ENCODE data around the gene TOLLIP.
"Not testable (repeated sequence)": the region's sequence is repeated elsewhere in the genome, so short reads cannot be mapped to it uniquely, and the experiment has no call there.

TOLLIP gene

DNA sequence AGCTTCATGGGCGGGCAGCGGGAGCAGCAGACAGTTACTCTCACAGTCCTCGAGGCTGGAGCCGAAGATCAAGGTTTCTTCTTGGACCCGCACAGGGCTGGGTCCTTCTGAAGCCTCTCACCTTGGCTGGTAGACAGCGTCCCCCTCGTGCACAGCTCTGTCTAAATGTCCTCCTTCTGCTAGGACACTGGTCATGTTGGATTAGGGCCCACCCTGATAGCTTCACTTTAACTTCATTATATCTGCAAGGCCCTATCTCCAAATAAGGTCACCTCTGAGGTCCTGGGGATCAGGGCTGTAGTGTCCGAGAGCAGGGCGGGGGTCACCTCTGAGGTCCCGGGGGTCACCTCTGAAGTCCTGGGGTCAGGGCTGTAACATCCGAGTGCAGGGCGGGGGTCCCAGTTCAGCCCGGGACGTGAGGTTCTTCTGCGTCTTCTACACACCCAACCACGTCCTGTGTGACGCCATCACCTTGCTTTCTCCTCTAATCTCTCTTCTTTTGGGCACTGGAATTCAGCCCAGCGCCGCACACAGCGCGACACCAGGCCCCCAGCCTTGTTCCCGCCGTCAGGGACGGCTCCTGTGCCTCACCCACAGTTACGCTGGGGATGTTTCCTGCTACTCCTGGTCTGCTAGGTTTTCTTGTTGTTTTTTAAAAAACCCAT lies 34.1 kb upstream of the TOLLIP start:
- DNase-seq (ENCODE audit: low spot score): no peak

DNA sequence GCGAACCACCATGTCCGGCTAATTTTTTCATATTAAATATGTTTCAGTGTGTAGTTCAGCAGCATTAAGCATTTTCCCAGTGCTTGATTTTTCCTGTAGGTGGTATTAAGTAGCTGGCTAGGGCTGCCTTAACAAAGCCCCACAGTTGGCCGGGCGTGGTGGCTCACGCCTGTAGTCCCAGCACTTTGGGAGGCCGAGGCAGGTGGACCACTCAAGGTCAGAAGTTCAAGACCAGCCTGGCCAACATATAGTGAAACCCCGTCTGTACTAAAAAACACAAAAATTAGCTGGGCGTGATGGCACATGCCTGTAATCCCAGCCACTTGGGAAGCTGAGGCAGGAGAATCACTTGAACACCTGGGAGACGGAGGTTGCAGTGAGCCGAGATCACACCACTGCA lies 33.5 kb upstream of the TOLLIP start:
- DNase-seq (ENCODE audit: low spot score): no peak

DNA sequence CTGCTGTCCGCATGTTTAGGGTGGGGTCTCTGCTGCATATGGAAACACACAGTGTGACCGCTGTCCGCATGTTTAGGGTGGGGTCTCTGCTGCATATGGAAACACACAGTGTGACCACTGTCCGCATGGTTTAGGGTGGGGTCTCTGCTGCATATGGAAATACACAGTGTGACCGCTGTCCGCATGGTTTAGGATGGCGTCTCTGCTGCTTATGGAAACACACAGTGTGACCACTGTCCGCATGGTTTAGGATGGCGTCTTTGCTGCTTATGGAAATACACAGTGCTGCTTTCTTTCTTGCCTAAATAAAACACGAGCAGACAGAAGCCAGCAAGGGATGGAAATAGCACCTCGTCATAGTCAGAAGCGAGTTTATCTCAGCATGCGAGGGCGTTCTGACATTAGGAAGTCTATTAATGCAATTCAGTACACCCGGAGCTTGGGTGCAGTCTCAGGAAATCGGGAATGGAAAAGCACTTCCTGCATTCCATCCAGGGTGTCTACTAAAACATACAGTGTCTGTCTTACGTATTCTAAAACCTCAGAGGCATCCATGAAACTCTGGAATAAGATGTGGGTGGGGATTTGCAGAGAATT lies 32.6 kb upstream of the TOLLIP start:
- DNase-seq (ENCODE audit: low spot score): peak; percentile 80

DNA sequence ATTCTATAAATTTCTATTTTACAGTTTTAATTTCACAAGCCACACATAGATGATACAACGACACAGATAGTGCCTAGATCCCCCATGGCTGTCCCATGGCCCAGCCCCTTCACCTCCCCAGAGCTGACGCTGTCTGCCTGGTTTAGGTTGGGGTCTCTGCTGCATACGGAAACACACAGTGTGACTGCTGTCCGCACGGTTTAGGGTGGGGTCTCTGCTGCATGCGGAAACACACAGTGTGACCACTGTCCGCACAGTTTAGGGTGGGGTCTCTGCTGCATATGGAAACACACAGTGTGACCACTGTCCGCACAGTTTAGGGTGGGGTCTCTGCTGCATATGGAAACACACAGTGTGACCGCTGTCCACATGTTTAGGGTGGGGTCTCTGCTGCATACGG lies 31.8 kb upstream of the TOLLIP start:
- DNase-seq (ENCODE audit: low spot score): not testable (repeated sequence)

DNA sequence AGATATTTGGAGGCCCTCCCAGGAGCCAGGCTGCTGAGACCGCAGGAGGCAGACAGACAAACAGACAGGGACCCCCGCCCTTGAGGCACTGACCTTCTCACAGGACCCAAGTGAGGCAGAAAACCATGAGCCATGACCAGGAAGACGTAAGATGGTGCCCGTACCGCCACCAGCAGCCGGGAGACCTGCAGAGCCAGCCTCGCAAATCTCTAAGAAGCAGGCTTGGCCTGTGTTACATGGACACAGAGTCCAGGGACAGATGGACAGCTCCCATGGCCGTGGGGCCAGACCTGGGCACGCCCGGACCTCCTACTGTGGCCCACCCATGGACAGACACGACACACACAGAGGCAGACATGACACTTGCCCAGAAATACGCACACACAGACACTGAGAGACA lies 30.7 kb upstream of the TOLLIP start:
- no peak for DNase-seq (ENCODE audit: low spot score)

DNA sequence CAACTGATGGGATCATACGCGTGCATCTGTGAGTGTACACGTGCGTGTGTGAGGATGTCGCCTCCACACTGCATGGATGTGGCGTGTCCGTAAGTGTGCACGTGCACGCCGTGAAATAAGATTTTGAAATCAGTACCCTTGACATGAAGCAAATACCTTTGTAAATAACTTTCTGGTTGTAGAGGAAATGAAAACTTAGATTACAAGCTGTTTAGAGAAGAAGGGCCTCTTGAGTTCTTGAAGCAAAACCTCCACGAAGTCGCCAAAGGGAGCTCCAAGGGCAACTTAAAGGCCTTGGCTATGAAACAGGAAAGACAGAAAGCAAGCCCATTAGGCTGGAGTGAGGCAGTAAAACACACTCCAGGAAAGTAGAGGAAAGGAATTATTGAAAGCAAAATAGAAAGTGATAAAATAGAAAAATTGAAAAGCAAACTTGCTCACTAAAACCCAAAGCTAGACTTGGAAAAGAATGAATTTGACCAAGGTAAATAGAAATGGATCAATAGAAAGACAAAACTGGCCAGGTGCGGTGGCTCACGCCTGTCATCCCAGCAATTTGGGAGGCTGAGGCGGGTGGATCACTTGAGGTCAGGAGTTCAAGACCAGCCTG lies 29.7 kb upstream of the TOLLIP start:
- DNase-seq (ENCODE audit: low spot score): no peak

DNA sequence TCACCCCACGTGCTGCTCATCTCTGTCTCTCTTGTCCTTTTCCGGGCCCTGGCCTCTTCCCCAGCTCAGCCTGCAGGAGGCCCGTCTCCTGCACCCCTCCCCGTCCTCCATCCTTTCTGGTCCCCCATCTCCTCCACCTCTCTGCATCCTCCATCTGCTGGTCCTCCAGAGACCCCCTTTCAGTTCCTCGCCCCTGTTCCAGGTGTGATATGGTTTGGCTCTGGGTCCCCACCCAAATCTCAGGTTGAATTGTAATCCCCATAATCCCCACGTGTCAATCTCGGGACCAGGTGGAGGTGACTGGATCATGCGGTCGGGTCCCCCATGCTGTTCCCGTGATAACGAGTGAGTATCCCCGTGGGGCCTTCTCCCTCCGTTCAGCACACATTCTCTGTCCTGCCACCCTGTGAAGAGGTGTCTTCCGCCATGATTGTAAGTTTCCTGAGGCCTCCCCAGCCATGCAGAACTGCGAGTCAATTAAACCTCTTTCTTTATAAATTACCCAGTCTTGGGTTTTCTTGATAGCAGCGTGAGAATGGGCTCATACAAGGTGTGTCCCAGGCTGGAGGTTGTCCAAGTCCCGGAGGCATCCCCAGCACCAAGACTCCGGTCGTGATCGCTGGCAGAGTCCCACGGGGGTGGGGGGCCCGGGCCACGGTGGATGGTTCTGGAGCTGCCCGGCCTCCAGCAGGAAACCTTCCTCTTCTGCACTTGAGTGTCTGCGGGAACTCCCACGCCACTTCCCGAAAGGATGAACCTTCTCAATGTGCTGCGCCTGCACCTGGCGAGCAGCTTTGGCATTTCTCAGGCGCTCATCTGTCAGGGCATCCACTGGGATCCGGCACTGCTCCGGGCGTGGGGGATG lies 29.0 kb upstream of the TOLLIP start:
- DNase-seq (ENCODE audit: low spot score): no peak

DNA sequence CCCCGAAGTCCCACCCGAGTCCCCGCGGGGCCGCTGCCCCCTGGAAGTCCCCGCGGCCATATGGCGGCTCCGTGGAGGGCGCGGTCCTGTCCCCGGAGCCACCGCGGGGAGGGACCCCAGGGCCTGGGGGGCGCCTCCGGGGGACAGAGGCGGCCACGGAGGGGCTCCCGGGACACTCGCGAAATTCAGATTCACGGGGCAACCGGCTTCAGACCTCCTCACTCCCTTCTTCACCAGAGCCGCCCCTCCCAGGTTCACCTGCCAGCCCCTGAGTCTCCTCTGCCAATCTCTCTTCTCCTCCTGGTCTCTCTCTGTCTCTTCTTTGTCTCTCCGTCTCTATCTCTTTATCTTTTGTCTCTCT lies 28.2 kb upstream of the TOLLIP start:
- no peak for DNase-seq (ENCODE audit: low spot score)

DNA sequence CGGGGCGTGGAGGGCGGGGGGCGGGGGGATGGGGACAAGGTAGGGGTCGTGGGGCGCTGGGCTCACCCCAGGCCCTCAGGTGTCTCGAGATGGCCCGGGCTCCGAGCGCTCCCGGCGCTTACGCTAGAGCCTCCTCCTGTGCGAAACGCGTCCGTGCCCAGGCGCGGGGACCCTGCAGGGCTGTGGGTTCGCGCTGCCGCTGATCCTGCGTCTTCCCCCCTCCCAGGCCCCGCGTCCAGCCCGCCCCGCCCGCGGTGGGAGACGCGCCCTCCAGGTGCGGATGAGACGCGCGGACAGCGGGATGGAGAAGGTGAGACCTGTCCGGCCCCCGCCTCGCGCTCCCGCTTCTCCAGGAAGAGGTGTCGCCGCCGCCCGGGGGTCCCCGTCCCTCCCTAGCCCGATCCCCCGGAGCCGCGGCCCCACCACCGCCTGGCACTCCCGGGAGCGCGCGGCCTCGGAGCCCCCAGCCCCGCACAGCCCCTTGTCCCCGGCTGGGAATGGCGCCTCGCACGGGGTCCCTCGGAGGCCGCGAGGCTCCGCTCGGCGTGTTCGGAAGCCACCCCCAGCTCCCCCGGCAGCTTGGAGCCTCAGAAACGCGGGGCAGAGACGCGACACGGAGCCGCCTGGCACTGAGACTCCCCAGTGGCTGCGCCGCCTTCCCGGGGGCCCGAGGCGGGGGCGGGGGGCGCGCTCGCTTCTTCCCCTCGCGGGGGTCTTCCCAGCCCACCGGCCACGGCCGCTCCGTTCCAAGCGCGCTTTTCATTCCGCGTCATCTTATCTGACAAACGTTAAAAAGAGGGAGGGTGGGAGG lies 27.6 kb upstream of the TOLLIP start:
- peak; percentile 40 for DNase-seq (ENCODE audit: low spot score)

DNA sequence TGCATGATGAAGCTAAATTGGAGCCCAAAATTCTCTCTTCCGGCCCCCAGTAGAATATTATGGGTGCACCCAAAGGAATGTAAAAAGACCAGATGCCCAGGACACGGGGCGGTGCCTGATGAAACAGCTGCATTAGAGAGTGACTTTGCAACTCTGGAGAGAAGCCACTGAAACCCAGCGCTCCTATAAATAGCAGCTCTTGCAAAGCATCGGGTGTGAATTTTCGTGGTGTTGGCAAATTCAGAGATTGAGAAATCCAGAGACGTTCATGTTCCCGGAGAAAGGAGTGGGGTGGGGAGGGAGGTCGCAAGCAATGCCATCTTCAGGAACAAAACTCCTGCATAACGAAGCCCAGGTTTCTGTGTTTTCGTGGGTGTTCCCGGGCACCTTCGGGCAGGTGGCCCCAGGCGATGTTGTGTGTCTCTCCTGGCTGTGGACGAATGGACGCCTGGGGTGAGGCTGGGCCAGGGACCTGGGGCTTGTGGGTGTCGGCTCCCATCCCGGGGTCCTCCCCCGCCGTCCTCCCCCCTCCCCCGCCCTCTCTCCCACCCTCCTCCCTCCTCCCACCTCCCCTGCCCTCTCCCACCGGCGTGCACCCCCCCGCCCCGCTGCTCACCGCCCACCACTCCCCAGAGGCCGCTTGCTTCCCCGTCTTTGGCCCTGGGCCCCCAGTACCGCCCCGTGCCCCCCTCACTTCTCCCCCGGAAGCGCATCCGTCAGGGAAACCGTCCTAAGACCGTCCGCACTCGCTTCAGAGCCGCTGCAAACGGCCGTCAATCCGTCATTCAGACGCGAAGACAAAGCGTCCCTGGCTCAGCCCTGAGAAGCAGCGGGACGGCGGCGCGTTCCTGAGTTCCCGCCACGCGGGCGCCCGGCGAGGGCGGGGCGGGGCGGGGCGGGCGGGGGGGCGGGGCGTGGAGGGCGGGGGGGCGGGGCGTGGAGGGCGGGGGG lies 26.7 kb upstream of the TOLLIP start:
- DNase-seq (ENCODE audit: low spot score): peak; percentile 67

DNA sequence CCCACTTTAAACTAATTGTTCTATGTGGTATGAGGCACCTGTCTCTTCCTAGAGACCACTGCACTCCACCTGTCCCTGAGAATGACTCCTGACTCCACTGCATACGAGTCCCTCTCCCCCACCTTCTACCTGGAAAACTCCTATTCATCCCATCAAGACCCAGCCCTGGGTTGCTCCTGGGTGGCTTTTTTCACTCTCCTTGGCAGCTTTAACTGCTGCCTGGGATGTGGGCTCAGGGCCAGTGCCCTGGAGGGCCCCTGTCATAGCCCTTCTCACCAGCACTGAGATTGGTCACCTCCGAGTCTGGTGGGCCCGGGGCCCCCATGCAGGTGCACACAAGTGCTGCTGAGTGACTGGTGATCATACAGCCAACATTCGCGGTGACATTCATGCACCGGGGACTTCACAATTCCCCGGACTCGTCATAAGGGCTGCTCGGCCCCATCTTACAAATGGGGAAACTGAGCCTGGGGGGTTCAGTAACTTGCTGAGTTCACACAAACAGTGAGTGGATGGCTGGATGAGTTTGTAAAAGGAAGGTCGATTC lies 25.9 kb upstream of the TOLLIP start:
- no peak for DNase-seq (ENCODE audit: low spot score)

DNA sequence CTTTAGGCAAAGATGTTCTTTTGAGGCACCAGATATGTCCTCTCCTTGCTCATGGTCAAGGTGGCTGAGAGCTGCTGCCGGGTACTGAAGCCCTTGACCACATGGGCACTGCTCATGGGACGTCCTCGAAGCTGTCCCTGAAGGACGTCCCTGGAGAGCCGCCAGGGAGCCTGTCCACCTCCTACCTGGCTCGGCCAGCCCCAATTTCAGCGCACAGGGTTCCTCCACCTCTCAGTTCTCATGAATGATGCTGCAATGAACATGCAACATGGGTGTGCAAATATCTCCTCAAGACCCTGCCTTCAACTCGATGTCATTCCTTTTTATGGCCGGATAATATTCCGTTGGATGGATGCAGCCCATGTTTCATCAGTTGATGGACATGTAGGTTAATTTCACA lies 24.4 kb upstream of the TOLLIP start:
- DNase-seq (ENCODE audit: low spot score): no peak

DNA sequence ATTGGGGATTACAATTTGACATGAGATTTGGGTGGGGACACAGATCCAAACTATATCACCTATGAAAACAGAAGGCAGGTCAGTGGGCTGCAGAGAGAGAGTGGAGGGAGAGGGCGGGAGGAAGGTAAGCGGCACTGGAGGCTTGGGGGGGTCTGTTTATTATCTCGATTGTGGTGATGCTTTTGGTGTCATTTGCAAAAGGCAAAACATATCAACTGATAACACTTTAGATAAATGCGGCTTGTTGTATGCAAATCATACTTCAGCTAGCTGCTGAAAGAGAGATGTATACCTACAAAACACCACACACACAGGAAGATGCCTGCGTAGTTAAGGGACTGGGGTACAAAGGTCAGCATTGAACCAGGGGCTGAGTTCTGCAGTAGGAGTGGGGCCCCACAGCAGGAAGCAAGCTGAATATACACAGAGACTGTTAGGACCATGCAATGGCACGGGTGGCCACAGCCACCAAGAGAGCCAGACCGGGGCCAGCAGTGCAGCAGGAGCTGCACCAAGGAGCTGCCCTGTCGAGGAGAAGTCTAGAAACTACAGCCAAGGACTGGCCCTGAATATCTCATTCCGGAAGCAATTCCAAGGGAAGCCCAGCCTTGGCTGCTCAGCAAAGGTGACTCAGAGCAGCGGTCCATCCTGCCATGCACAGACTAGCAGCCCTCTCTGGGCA lies 23.8 kb upstream of the TOLLIP start:
- no peak for DNase-seq (ENCODE audit: low spot score)

DNA sequence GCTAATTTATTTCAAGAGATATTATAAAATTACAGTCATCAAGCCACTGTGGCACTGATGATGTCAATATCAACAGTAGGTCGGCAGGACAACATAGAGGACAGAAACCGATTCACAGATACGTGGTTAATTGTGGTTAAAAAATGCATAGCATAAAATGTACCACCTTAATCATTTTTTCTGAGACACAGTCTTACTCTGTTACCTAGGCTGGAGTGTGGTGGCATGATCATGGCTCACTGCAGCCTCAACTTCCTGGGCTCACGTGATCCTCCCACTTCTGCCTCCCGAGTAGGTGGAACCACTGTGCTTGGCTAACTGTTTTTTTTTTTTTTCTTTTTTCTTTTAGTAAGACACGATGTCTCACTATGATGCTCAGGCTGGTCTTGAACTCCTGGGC lies 21.0 kb upstream of the TOLLIP start:
- DNase-seq (ENCODE audit: low spot score): no peak

DNA sequence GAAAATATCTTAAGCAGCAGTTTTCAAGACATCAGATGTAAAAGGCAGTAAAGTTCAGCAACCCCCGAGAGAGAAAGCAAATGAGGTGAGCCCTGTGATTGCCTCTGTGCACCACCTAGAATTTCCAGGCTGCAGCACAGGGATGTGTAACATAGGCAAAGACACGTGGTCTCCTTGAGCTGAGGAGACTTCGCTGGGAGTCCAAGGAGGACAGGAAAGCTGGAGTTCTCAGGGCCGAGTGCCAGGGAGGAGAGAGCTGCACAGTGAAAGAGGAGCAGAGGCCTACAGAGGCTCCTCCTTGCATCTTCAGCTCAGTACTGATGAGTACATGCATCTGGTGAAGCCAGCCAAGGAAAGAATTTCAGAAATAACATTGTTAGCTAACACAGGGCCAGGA lies 17.6 kb upstream of the TOLLIP start:
- no peak for DNase-seq (ENCODE audit: low spot score)

DNA sequence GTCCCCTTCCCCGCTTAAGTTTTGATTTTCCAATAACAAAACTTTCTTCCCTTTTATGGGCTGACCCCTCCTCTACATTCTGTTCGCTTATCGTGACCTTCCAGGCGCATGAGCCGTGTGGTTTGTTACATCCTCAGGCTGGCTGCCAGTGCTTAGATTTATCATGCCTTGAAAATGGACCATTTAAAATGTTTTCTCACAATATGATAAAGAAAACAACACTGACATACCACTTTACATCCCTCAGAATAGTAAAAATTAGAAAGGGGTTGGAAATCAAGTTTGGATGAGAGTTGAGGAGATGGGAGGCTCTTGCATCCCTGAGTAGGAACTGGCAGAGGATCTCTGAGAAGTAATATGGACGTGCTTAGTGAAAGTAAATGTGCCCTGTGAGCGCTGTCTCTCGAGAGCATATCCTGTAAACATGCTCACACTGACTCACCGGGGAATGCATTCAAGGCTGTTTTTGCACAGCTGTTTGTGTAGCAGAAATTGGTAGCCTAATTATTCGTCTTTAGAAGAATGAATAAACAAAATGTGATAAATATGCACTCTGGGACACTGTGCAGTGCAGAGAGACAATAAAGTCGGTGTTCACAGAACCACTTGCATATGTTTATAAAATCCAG lies 17.1 kb upstream of the TOLLIP start:
- DNase-seq (ENCODE audit: low spot score): no peak

DNA sequence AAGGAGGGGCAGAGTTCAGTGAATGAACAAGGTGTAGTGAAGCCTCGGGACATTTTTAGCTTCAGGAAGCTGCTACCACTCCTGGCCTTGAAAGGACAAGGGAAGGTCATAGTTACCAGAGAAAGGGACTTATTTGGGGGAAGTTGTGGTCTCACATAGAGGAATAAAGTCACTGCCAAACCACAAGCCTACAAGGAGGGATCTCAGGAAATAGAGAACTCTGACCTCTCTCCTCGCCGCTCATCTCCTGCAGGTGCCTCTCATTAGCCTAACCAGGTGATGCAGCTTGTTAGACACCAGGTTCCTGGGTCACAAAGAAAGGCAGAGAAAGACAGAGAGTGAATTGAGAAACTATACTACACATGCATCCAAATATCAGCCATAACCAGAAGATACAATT lies 14.3 kb upstream of the TOLLIP start:
- no peak for DNase-seq (ENCODE audit: low spot score)

DNA sequence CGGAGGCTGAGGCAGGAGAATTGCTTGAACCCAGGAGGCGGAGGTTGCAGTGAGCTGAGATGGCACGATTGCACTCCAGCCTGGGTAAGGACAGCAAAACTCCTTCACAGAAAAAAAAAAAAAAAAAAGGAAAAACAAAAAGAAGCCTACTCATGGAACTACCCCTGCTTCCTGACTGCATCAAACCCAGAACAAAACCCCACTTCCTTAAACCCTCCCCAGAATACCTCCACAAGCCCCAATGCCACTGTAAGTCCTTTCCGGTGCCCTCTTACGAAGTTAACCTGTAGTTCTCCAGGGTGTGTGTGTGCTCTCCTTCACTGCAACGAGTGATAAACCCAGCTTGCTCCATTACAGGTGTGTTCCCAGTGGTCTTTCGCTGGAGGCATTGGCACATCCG lies 8.6 kb upstream of the TOLLIP start:
- DNase-seq (ENCODE audit: low spot score): no peak

DNA sequence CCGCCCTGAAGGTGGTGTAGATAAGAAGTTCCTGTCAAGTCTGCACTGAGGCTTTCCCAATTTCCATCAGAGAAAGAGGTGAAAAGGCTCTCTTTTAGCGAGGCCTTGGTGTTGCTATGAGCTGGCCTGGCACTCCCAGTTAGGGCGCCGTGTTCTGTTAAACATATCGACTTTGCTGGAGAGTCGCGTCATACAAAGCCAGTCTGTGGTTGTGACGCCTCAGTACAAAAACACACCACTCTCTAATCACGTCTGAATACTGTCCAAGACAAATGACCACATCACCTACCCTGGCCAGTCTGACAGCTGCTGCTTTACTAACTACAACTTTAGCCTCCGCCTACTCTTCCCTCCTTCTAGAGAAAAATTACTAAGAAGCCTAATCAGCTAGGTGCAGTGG lies 8.0 kb upstream of the TOLLIP start:
- DNase-seq (ENCODE audit: low spot score): no peak

Measured in Ammon's horn (tissue), 1 donor.